Kidney (tissue), 14 donors: ENCODE measurements around the gene PAXIP1. TPM values are rescaled to one million over a fixed set of nuclear protein-coding genes. Genes with fewer than 3 reads are reported as not detected.

ENCODE experiments used
- DNase-seq, 5 donors: peaks; one replicate each; pipeline ENCODE4 v3.0.0-alpha.2; 2013 to 2020
- FAIRE-seq: peaks from 2 replicates; lab custom pipeline; 2012; peaks lifted over from hg19 to GRCh38; lab: Jason Lieb, UNC
- H3K27ac ChIP-seq, 2 donors: one replicate each; pipeline ENCODE4 v1.7.0; 2013; ENCODE audit warnings: low read depth in 2 of 2, low read length in 2 of 2, inconsistent platforms in 1 of 2
- H3K27me3 ChIP-seq: one replicate; pipeline ENCODE4 v1.7.1; 2013; ENCODE audit warnings: low read length, inconsistent platforms; ENCODE audit not compliant: control insufficient read depth, insufficient read depth
- H3K36me3 ChIP-seq, 3 donors: one replicate each; pipeline versions ENCODE4 v1.7.0 to v1.7.1; 2013; ENCODE audit warnings: low read length in 3 of 3, control low read depth in 1 of 3, inconsistent platforms in 1 of 3; ENCODE audit not compliant: insufficient read depth in 3 of 3, control insufficient read depth in 2 of 3
- H3K4me1 ChIP-seq, 3 donors: one replicate each; pipeline versions ENCODE4 v1.7.0 to v1.7.1; 2013; ENCODE audit warnings: low read length in 3 of 3, inconsistent platforms in 1 of 3, low read depth in 1 of 3; ENCODE audit not compliant: control insufficient read depth in 2 of 3, insufficient read depth in 2 of 3
- H3K4me3 ChIP-seq, 3 donors: one replicate each; pipeline versions ENCODE4 v1.7.0 to v1.8.1; 2013; ENCODE audit warnings: low read length in 3 of 3, control low read depth in 1 of 3, inconsistent platforms in 1 of 3
- H3K9ac ChIP-seq, 3 donors: one replicate each; pipeline versions ENCODE4 v1.7.0 to v1.7.1; 2013; ENCODE audit warnings: low read length in 3 of 3, control low read depth in 1 of 3, inconsistent platforms in 1 of 3
- H3K9me3 ChIP-seq, 3 donors: one replicate each; pipeline versions ENCODE4 v1.7.0 to v1.7.1; 2013; ENCODE audit warnings: low read length in 3 of 3, control low read depth in 1 of 3, inconsistent platforms in 1 of 3; ENCODE audit not compliant: control insufficient read depth in 2 of 3, insufficient read depth in 1 of 3
- CTCF ChIP-seq: IDR thresholded peaks from 3 replicates; pipeline ENCODE4 v1.5.1; 2012; ENCODE audit warnings: mild to moderate bottlenecking, moderate library complexity, borderline replicate concordance; ENCODE audit not compliant: insufficient read depth; ENCODE audit errors: extremely low read depth
- intact Hi-C: fragments of 100-400 bp; cut with DNase I; formaldehyde crosslinking; loops from one replicate; pipeline ENCODE4 v1.11.1; 2022
- polyA plus RNA-seq: library from polyadenylated mRNA; stranded (reverse); fragments of 350-450 nt; fragmentation: Illumina TruSeq; extraction: RNeasy Lipid Tissue Mini Kit (QIAGEN cat#74804); gene quantifications from one replicate; pipeline ENCODE4 v1.2.3, GENCODE V29; 2014; ENCODE audit warnings: low read depth, low replicate concordance; ENCODE audit not compliant: insufficient read depth
- total RNA-seq: library from RNA; stranded (reverse); fragmentation: NEBNext Ultra II Directional; extraction: Animal tissue kit (Norgen Biotek cat#: 25700); gene quantifications from one replicate; pipeline ENCODE4 v1.2.1, GENCODE V29; 2021
- donor health status: control.
- donor health status: control.
- donor health status: control.
- donor health status: control.
- donor health status: control.
- donor health status: DM: yes; HTN: yes; CAD: no.
- donor health status: Normal renal cell carcinoma (clear cell type).

PAXIP1 gene
- total and polyA plus RNA-seq, 2 donors from 2014 or later, result 3.9 to 10.7 TPM

GRCh38 chr7:154931906-154932305 lies 71.0 kb downstream of the PAXIP1 start:
- Histone ChIP-seq H3K4me3 (no peak overlapping the region), H3K27me3 (no peaks in the 10 kb centered on the region), H3K9ac (no peak overlapping the region), H3K27ac (no peak overlapping the region), H3K36me3 (no peaks in the 10 kb centered on the region), H3K4me1 (peaks cover 0 to 15% (median 6%) of the 10 kb centered on the region in 3 donors), H3K9me3 (no peaks in the 10 kb centered on the region)
- DNase-seq (no peak), FAIRE-seq (no peak)
- intact Hi-C loops, result no loop called here
- TF ChIP-seq CTCF, result no peak

- no peak for TF ChIP-seq CTCF
- no peak for DNase-seq
- Histone ChIP-seq H3K27ac (peak overlapping the region; percentile 90 to 92), H3K36me3 (no peaks in the 10 kb centered on the region), H3K9me3 (no peaks in the 10 kb centered on the region), H3K4me3 (peak overlapping the region; percentile 80 to 95 (median 90)), H3K4me1 (peaks cover 0 to 15% (median 6%) of the 10 kb centered on the region in 3 donors), H3K9ac (peak overlapping the region; percentile 74 to 91 (median 77)), H3K27me3 (no peaks in the 10 kb centered on the region)
- FAIRE-seq, result no peak
- intact Hi-C loops, result loop anchor here (10.0 kb wide), 1 partner anchor 426 kb away; no protein-coding TSS in a partner anchor
These were observed 73.8 kb downstream of the PAXIP1 start for GRCh38 chr7:154929006-154929726.

GRCh38 chr7:154928136-154929005 lies 74.6 kb downstream of the PAXIP1 start:
- Histone ChIP-seq H3K4me3 (peak overlapping the region; percentile 80 to 95 (median 90)), H3K4me1 (peaks cover 0 to 15% (median 6%) of the 10 kb centered on the region in 3 donors), H3K9ac (peak overlapping the region; percentile 77 to 92 (median 91)), H3K27me3 (no peaks in the 10 kb centered on the region), H3K27ac (peak overlapping the region; percentile 90 to 92), H3K36me3 (no peaks in the 10 kb centered on the region), H3K9me3 (no peaks in the 10 kb centered on the region)
- intact Hi-C loops, result loop anchor here (10.0 kb wide), 1 partner anchor 426 kb away; no protein-coding TSS in a partner anchor
- DNase-seq (peak in 3 of 5 donors; percentile 48 to 97 (median 96)), FAIRE-seq (peak; percentile 99)
- no peak for TF ChIP-seq CTCF
